M059J (cell line): ENCODE measurements around the gene HIRA. TPM values are rescaled to one million over a fixed set of nuclear protein-coding genes. Genes with fewer than 3 reads are reported as not detected.
A peak's percentile ranks its signal among the peaks of the same experiment; 100 is the strongest.

Source experiments
- DNase-seq: peaks from one replicate; pipeline ENCODE4 v3.0.0-alpha.2; 2012; ENCODE audit warnings: low read depth
- total RNA-seq: library from RNA; depleted of rRNA; stranded (reverse); fragments of >200 nt; shearing (Covaris generic); gene quantifications from 2 replicates; pipeline ENCODE4 v1.2.3, GENCODE V29; 2014; rRNA removed

Gene HIRA
- total RNA-seq, 1 experiment from 2014 or later: 21.5 TPM

DNA sequence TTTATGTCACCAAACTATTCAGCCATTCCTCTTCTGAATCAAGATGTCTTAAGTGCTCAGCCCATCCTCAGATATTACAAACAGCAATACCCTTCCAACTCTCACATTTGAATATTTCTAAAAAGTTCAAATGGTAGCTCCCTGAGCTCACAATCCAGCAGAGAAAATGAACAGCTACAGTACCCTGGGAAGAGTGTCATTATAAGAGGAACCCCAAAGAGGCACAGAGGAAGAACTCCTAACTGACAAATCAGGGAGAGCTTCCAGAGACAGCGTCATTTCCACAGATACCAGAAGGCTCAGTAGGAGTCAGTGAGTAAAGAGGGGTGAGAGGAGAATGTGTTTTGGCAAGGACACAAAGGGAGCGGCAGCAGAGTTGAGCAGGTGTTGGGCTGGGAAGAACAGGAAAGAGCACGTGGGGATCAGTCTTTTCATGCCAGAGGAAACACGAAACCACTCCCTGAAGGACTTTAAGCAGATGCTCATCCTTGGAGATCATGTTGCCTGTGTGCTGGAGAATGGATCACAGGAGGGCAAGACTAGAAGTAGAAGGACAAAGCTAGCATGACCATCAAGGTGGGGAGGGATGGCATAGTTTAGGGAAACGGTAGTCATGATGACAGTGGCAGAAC lies 144.3 kb downstream of the HIRA start:
- peak; percentile 8 for DNase-seq

DNA sequence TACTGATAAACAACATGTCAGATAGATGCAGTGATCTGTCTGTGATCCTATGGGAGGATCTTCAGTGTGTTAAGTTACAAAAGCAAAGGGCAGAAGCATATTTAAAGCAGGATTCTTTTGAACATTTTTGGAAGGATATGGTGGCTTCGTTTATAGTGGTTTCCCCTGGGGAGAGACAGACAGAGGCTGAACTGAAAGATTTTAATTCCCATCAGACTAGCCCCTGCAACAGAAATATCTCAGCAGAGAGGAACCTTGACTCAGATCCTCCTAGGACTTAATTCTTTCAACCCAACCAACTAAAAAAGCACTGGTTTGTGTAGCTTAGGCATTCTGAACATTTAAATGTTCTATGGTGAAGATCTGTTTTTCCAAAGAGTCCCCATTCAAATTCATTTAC lies 145.7 kb downstream of the HIRA start:
- DNase-seq: no peak

Other genes starting within 250 kb of the HIRA start
- gene CLTCL1, start 140.0 kb downstream of the HIRA start, total RNA-seq: 5.8 and 8.8 TPM in 2 replicates
- gene MRPL40, start 812 bp upstream of the HIRA start, total RNA-seq: 44.4 and 50.4 TPM in 2 replicates
- 24.2 and 29.6 TPM in 2 replicates for gene C22orf39, start 16.0 kb upstream of the HIRA start, total RNA-seq
- 71.4 and 88.6 TPM in 2 replicates for gene UFD1, start 47.5 kb upstream of the HIRA start, total RNA-seq
- 26.1 and 32.2 TPM in 2 replicates for gene CDC45, start 48.2 kb upstream of the HIRA start, total RNA-seq
- gene CLDN5, start 92.7 kb upstream of the HIRA start, total RNA-seq: not detected in 2 replicates